DMS153 treated with DMSO at 0.1 percent for 48 hours (cell line): ENCODE results near the gene CEP112.
"Not testable (repeated sequence)": the region's sequence is repeated elsewhere in the genome, so short reads cannot be mapped to it uniquely, and the experiment has no call there.

Experiments used
- DNase-seq: peaks from one replicate; lab custom pipeline; 2025; ENCODE audit not compliant: unreplicated experiment; lab: John Stamatoyannopoulos, UW

CEP112 gene

DNA sequence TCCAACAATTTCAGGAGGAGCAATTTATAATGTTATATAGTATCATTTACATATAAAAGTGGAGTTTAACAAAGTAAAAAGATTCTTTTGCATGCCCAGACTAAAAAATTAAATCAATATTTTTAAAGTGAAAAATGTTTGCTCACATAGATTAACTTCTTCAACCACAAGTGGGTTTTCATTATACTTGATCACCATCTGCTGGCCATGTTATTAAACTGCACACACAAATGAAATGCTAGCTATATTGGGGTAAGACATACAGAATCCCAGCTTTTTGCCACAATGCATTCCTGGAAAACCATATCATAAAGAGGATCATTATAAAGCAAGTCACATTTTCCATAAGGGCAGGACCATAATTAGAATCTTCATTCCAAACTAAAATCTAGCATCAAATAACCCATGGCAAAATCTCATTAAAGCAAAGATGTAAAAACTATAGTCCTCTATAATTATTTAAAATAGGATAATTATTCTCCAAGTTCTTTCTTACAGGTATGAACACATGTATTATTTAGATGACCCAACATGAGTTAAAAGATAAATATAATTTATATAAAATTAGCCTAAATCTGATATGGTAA, 26.3 kb downstream of the CEP112 start:
- DNase-seq = peak; percentile 37

GRCh38 chr17:66155055-66155454, 36.9 kb downstream of the CEP112 start:
- DNase-seq = not testable (repeated sequence)

- DNase-seq = no peak
These were observed 39.2 kb downstream of the CEP112 start for GRCh38 chr17:66152756-66153155.

GRCh38 chr17:66150708-66151107, 41.2 kb downstream of the CEP112 start:
- DNase-seq = no peak

GRCh38 chr17:66149562-66149961, 42.4 kb downstream of the CEP112 start:
- DNase-seq = no peak

DNA sequence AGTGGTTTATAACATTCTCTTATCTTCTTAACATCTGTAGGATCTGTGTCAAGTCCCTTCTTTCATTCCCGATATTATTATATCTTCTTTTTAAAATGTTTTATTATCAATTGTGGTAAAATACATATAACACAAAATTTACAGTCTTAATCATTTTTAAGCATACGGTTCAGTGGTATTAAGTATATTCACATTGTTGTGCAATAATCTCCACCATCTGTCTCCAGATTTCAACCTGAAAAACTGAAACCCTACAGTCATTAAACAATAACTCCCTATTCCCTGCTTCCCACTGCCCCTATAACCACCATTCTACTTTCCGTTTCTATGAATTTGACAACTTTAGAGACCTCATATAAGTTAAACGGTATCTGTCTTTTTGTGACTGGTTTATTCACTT, 45.5 kb downstream of the CEP112 start:
- DNase-seq = no peak

DNA sequence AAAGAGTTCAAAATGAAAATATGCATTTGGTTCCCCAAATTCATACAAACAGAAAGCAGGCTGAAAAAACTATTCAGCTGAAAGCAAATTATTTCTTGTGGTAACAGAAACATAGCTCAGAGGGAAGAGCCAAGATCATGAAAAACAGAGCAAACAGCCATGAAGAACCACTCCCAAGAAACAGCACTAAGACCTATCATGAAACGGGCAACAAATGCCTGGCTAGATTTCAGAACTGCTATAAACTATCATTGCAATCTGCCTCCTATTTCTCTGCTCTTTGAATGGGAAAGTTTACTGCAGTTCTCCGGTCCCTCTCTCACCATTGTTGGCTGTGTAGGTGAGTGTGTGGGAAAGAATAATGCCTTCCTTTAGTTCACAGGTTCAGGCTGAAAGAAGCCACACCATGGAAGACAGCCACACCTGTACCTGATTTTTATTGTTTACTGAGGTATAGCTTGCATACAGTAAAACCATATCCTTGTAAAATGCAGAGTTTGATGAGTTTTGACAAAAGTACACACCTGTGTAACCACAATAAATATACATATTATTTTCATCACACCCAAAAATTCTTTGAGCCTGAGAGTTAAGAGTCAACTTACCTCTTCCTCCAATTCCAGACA, 48.2 kb downstream of the CEP112 start:
- DNase-seq = no peak

- DNase-seq = no peak
These were observed 49.5 kb downstream of the CEP112 start for GRCh38 chr17:66142428-66142827.

- DNase-seq = no peak
These were observed 53.8 kb downstream of the CEP112 start for GRCh38 chr17:66138120-66138519.

- no peak for DNase-seq
These were observed 56.0 kb downstream of the CEP112 start for GRCh38 chr17:66135896-66136295.

- DNase-seq = no peak
These were observed 56.7 kb downstream of the CEP112 start for GRCh38 chr17:66135219-66135618.

DNA sequence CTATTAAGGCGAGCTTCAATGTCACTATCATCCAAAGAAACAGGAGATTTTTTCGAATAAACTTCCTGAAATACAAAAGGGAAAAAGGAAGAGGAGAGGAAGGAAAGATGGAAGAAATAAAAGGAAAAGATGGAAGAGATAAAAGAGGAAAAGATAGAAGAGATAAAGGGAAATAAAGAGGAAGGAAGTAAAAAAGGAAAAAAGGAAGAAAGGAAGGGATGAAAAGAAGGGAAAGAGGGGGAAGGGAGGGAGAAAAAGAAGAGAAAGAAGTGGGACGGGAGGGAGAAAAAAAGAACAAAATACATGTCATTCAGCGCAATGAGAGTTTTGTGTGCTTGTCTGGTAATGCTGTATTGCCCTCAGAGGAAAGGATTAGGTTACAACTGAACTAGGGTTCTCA, 62.2 kb downstream of the CEP112 start:
- DNase-seq = no peak

- no peak for DNase-seq
These were observed 65.7 kb downstream of the CEP112 start for GRCh38 chr17:66126231-66126630.

- no peak for DNase-seq
These were observed 68.8 kb downstream of the CEP112 start for GRCh38 chr17:66123163-66123562.

DNA sequence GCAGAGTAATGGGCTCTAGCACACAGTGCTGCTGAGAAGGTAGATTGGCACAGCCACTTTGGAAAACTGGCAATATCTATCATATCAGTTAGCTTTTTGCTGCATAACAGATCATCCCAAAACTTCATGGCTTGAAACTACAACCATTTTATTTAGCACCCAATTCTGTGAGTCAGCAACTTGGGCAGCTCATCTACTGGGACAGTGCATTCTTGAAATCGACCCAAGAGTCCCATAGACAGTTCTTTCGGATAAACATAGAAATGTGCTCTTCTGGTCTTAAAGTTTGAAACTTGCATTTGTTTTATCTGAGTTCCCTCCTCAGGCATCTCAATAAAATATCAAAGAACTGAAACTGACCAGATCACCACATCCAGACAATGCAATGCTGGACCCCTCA, 76.7 kb downstream of the CEP112 start:
- DNase-seq = no peak

GRCh38 chr17:66114609-66115008, 77.3 kb downstream of the CEP112 start:
- DNase-seq = no peak

GRCh38 chr17:66107731-66108130, 84.2 kb downstream of the CEP112 start:
- no peak for DNase-seq

- DNase-seq = no peak
These were observed 93.9 kb downstream of the CEP112 start for GRCh38 chr17:66098040-66098439.

- DNase-seq = no peak
These were observed 97.2 kb downstream of the CEP112 start for GRCh38 chr17:66094727-66095126.

- no peak for DNase-seq
These were observed 100.4 kb downstream of the CEP112 start for GRCh38 chr17:66091445-66092080.

DNA sequence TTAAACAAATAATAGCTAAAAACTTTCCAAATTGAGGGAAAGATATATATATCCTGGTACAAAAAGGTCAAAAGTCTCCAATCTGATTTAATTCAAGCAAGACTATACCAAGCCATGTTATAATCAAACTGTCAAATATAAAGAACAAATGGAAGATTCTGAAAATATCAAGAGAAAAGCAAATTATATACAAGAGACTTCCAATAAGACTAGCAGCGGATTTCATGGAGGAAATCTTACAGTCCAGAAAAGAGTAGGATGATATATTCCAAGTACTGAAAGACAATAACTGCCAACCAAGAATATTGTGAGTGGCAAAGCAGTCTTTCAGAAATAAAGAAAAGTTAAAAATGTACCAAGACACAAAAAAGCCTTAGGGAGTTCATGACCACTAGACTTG, 102.2 kb downstream of the CEP112 start:
- no peak for DNase-seq

GRCh38 chr17:66088173-66088572, 103.8 kb downstream of the CEP112 start:
- DNase-seq = no peak

DNA sequence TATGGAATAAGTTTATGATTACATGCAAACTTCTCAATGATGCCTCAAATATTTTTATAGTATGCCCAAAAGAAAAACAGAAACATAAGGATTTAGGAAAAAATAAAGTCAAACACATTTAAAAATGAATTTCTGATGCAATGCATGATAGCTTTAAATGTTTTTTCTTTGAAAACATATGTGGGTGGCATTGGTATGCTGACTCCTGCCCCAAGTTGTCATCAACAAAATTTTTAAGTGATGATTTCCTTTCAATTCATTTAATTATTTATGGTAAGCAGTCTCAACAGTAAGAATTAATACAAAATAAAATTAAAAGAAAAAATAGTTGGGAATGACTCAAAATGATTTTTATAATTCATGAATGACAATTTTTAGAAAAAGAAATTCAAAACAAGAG, 104.9 kb downstream of the CEP112 start:
- no peak for DNase-seq
